ENCODE results near the gene TSHZ2.

Gene TSHZ2

GRCh38 chr20:53174454-53174853 lies 202.3 kb downstream of the TSHZ2 start:
- H3K79me2 ChIP-seq (ENCODE audit: low read length): no peaks in the 10 kb centered on the region
- no peaks in the 10 kb centered on the region for H3K36me3 ChIP-seq (replicated peaks; ENCODE audit: low read depth, low read length)
- no peaks in the 10 kb centered on the region for H3K27me3 ChIP-seq (ENCODE audit: low read depth, low read length)
- H3K9me3 ChIP-seq (ENCODE audit: insufficient read depth, low read length): no peaks in the 10 kb centered on the region
- no peak overlapping the region for H3K27ac ChIP-seq (ENCODE audit: low read length)
- H3K4me2 ChIP-seq (ENCODE audit: low read length): no peak overlapping the region
- peaks cover 6% of the 10 kb centered on the region for H3K4me1 ChIP-seq (ENCODE audit: low read length)
- no peak overlapping the region for H2AFZ ChIP-seq (ENCODE audit: low read depth, low read length)
- H3K4me3 ChIP-seq (ENCODE audit: low read length): no peak overlapping the region
- no peak for TF ChIP-seq CTCF (IDR thresholded peaks at IDR 0.05; ENCODE audit: low read depth, low read length)
- no peak for TF ChIP-seq EZH2phosphoT487 (IDR thresholded peaks at IDR 0.05; ENCODE audit: low read depth)
- H3K9ac ChIP-seq (ENCODE audit: low read length): no peak overlapping the region
- no peaks in the 10 kb centered on the region for H4K20me1 ChIP-seq (ENCODE audit: insufficient read depth, low read length)

GRCh38 chr20:53175135-53175780 lies 203.1 kb downstream of the TSHZ2 start:
- Histone ChIP-seq H4K20me1 (ENCODE audit: insufficient read depth, low read length) (no peaks in the 10 kb centered on the region), H3K4me3 (ENCODE audit: low read length) (no peak overlapping the region), H3K79me2 (ENCODE audit: low read length) (no peaks in the 10 kb centered on the region), H2AFZ (ENCODE audit: low read depth, low read length) (no peak overlapping the region), H3K9ac (ENCODE audit: low read length) (no peak overlapping the region), H3K36me3 (replicated peaks; ENCODE audit: low read depth, low read length) (no peaks in the 10 kb centered on the region), H3K27ac (ENCODE audit: low read length) (no peak overlapping the region), H3K4me1 (ENCODE audit: low read length) (peaks cover 6% of the 10 kb centered on the region), H3K4me2 (ENCODE audit: low read length) (no peak overlapping the region), H3K27me3 (ENCODE audit: low read depth, low read length) (no peaks in the 10 kb centered on the region), H3K9me3 (ENCODE audit: insufficient read depth, low read length) (no peaks in the 10 kb centered on the region)
- no peak for TF ChIP-seq CTCF (IDR thresholded peaks at IDR 0.05; ENCODE audit: low read depth, low read length)
- TF ChIP-seq EZH2phosphoT487 (IDR thresholded peaks at IDR 0.05; ENCODE audit: low read depth): no peak

GRCh38 chr20:53176134-53176533 lies 204.0 kb downstream of the TSHZ2 start:
- Histone ChIP-seq H3K79me2 (ENCODE audit: low read length) (no peaks in the 10 kb centered on the region), H3K4me3 (ENCODE audit: low read length) (no peak overlapping the region), H4K20me1 (ENCODE audit: insufficient read depth, low read length) (no peaks in the 10 kb centered on the region), H3K27me3 (ENCODE audit: low read depth, low read length) (no peaks in the 10 kb centered on the region), H3K4me1 (ENCODE audit: low read length) (peaks cover 6% of the 10 kb centered on the region), H3K9ac (ENCODE audit: low read length) (no peak overlapping the region), H2AFZ (ENCODE audit: low read depth, low read length) (no peak overlapping the region), H3K27ac (ENCODE audit: low read length) (no peak overlapping the region), H3K9me3 (ENCODE audit: insufficient read depth, low read length) (no peaks in the 10 kb centered on the region), H3K36me3 (replicated peaks; ENCODE audit: low read depth, low read length) (no peaks in the 10 kb centered on the region), H3K4me2 (ENCODE audit: low read length) (no peak overlapping the region)
- TF ChIP-seq CTCF (IDR thresholded peaks at IDR 0.05; ENCODE audit: low read depth, low read length) (no peak), EZH2phosphoT487 (IDR thresholded peaks at IDR 0.05; ENCODE audit: low read depth) (no peak)

- H3K4me1 ChIP-seq (ENCODE audit: low read length): no peaks in the 10 kb centered on the region
- no peak overlapping the region for H3K4me2 ChIP-seq (ENCODE audit: low read length)
- no peaks in the 10 kb centered on the region for H3K9me3 ChIP-seq (ENCODE audit: insufficient read depth, low read length)
- H3K36me3 ChIP-seq (replicated peaks; ENCODE audit: low read depth, low read length): no peaks in the 10 kb centered on the region
- no peaks in the 10 kb centered on the region for H3K79me2 ChIP-seq (ENCODE audit: low read length)
- H3K4me3 ChIP-seq (ENCODE audit: low read length): no peak overlapping the region
- H3K27ac ChIP-seq (ENCODE audit: low read length): no peak overlapping the region
- no peaks in the 10 kb centered on the region for H3K27me3 ChIP-seq (ENCODE audit: low read depth, low read length)
- TF ChIP-seq CTCF (IDR thresholded peaks at IDR 0.05; ENCODE audit: low read depth, low read length): no peak
- TF ChIP-seq EZH2phosphoT487 (IDR thresholded peaks at IDR 0.05; ENCODE audit: low read depth): no peak
- no peak overlapping the region for H2AFZ ChIP-seq (ENCODE audit: low read depth, low read length)
- no peaks in the 10 kb centered on the region for H4K20me1 ChIP-seq (ENCODE audit: insufficient read depth, low read length)
- H3K9ac ChIP-seq (ENCODE audit: low read length): no peak overlapping the region
Observed at GRCh38 chr20:53177687-53178086, 205.5 kb downstream of the TSHZ2 start.
